ES-I3 (cell line): ENCODE data around the gene ERICH2.

Experiments used
- H3K36me3 ChIP-seq: 2 replicates; pipeline ENCODE4 v1.6.1; 2013; ENCODE audit warnings: mild to moderate bottlenecking, low read length, control low read depth, moderate library complexity; ENCODE audit not compliant: insufficient read depth
- H3K4me1 ChIP-seq: 2 replicates; pipeline ENCODE4 v1.6.1; 2013; ENCODE audit warnings: mild to moderate bottlenecking, control low read depth, low read length; ENCODE audit not compliant: insufficient read depth
- H3K9ac ChIP-seq: 2 replicates; pipeline ENCODE4 v1.6.1; 2013; ENCODE audit warnings: low read depth, mild to moderate bottlenecking, low read length, moderate library complexity
- H3K9me3 ChIP-seq: 2 replicates; pipeline ENCODE4 v1.6.1; 2013; ENCODE audit warnings: mild to moderate bottlenecking, low read length, moderate library complexity; ENCODE audit not compliant: control insufficient read depth, insufficient read depth

The ERICH2 gene

DNA sequence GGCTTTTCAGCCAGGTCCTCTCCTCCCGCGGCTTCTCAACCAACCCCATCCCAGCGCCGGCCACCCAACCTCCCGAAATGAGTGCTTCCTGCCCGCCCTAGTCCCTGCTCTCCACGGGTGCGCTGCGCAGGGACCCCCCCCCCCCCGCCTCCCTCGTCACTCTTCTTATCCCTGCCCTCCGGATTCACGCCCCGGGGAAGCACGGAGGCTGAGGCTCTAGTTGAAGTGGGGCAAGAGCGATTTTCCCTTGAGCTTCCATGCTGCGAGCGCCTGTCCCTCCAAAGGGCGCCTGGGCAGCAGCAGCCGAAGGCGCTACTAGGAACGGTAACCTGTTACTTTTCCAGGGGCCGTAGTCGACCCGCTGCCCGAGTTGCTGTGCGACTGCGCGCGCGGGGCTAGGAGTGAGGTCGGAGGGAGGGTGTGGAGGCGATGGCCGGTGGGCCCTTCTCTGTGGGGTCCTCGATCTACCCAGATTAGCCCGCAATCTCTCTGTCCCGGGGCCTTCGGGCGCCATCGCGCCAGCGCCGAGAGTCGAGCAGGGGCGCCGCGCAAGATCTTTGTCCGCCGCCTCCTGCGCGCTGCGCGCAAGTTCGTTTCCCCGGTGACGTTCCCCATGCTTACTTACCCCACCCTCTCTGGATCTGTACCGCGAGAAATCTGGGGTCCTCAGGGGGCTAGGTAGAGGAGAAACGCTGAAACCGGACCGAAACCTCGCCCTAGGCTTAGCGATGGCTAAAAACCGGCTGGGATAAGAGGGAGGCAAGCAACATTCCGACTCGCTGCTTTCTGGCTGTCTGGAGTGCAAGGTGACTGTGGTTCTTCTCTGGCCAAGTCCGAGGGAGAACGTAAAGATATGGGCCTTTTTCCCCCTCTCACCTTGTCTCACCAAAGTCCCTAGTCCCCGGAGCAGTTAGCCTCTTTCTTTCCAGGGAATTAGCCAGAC is 47.2 kb downstream of the ERICH2 start:
- peak overlapping the region; percentile 83 for H3K9ac ChIP-seq
- no peaks in the 10 kb centered on the region for H3K9me3 ChIP-seq
- H3K4me1 ChIP-seq: 0 out of 2 replicates have a peak, but pooled peaks cover 6% of the 10 kb centered on the region
- H3K36me3 ChIP-seq: no peaks in the 10 kb centered on the region

DNA sequence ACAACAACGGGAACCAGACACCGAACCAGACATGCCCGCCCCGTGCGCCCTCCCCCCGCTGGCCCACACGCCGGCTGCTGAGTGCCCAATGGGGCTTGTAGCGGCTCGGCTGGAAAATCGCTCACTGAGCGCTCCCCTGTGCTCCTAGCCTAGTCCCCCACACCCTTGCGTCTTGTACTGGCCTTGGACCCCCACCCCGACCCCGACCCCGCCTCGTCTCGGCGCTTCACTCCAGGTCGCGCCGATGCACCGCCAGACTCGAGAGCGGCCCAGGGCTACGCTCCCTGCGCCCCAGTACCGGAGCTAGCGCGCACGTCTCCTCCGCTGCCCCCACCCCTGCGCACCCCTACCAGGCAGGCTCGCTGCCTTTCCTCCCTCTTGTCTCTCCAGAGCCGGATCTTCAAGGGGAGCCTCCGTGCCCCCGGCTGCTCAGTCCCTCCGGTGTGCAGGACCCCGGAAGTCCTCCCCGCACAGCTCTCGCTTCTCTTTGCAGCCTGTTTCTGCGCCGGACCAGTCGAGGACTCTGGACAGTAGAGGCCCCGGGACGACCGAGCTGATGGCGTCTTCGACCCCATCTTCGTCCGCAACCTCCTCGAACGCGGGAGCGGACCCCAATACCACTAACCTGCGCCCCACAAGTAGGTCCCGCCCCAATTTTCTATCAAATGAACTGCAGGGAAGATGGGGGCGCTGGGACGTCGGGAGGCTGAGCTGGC is 48.0 kb downstream of the ERICH2 start:
- Histone ChIP-seq H3K9me3 (no peaks in the 10 kb centered on the region), H3K4me1 (0 out of 2 replicates have a peak, but pooled peaks cover 6% of the 10 kb centered on the region), H3K36me3 (no peaks in the 10 kb centered on the region), H3K9ac (peak overlapping the region; percentile 83)

GRCh38 chr2:170818752-170819470 is 48.7 kb downstream of the ERICH2 start:
- Histone ChIP-seq H3K9ac (peak overlapping the region; percentile 83; the same call in 1 of the 2 replicates), H3K9me3 (no peaks in the 10 kb centered on the region), H3K4me1 (0 out of 2 replicates have a peak, but pooled peaks cover 6% of the 10 kb centered on the region), H3K36me3 (no peaks in the 10 kb centered on the region)

- Histone ChIP-seq H3K9ac (no peak overlapping the region), H3K4me1 (0 out of 2 replicates have a peak, but pooled peaks cover 6% of the 10 kb centered on the region), H3K36me3 (no peaks in the 10 kb centered on the region), H3K9me3 (no peaks in the 10 kb centered on the region)
These were observed 49.8 kb downstream of the ERICH2 start for GRCh38 chr2:170819680-170820664.

DNA sequence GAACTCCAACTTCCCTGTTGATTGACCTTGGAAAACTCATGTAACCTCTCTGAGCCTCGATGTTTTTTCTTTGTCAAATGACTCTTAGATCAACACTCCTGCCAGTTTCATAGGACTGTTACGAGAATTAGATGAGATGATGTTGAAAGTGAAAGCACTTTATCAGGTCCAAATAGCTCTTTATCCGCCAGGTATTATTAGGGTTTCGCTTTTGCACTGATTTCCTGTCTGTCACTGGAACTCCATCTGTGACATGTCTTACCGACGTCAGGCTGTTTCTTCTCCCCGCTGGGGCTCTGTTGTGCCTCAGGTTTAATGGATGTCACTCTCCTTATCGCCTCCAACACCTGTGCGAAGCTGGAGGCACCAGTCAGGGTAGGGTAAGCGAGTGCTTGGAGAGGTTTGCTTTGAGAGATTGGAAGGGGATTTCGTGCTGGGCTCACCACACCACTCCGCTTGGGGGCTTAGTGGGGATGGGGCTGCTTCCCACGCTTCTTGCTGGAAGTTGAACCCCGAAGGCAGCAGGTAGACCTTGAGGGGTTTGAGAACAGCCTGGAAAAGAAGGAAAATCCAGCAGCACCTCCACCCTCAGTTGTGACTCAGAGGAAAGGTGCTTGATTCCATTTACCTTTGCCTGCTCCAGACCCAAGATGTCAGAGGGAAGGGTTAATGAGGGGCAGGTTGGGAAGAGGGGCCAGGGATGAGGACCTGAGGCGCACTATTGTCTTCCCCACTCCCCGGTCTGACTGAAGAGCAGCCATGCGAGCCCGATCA is 50.8 kb downstream of the ERICH2 start:
- Histone ChIP-seq H3K4me1 (0 out of 2 replicates have a peak, but pooled peaks cover 6% of the 10 kb centered on the region), H3K36me3 (no peaks in the 10 kb centered on the region), H3K9me3 (no peaks in the 10 kb centered on the region), H3K9ac (peak overlapping the region; percentile 17; the same call in 1 of the 2 replicates)

DNA sequence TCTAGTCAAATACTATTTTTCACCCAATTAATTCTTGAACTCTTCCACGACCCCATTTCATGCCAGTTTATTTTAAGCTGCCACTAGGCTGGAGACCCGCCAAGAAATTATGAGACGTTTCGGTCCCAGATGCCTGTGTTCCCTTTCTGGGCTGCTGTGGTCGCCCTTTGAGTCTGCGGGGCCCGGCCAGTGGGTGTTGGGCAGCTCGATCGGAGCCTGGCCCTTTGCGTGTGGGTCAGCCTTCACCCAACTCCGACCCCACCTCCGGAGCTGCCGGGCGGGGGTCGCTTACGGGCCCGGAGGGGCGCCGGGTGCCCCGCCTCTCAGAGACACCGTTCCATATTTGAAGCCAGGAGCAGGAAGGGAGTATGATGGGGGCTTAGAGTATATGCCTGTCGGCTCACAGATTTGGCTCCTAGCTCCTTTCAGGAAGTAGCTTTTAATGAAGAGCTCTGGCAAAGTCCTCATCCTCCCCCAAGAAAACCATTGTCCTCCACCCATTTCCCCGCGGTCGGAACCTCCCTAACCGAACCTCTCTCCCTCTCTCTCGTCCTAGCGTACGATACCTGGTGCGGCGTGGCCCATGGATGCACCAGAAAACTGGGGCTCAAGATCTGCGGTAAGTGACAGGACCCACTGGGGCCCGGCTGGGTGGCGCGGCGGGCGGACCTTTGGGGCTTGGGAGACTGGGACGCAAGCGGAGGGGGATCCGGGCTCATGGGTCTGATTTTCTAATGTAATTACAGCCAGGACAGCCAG is 51.5 kb downstream of the ERICH2 start:
- no peaks in the 10 kb centered on the region for H3K36me3 ChIP-seq
- no peaks in the 10 kb centered on the region for H3K9me3 ChIP-seq
- 0 out of 2 replicates have a peak, but pooled peaks cover 6% of the 10 kb centered on the region for H3K4me1 ChIP-seq
- H3K9ac ChIP-seq: peak overlapping the region; percentile 72; the same call in 1 of the 2 replicates

DNA sequence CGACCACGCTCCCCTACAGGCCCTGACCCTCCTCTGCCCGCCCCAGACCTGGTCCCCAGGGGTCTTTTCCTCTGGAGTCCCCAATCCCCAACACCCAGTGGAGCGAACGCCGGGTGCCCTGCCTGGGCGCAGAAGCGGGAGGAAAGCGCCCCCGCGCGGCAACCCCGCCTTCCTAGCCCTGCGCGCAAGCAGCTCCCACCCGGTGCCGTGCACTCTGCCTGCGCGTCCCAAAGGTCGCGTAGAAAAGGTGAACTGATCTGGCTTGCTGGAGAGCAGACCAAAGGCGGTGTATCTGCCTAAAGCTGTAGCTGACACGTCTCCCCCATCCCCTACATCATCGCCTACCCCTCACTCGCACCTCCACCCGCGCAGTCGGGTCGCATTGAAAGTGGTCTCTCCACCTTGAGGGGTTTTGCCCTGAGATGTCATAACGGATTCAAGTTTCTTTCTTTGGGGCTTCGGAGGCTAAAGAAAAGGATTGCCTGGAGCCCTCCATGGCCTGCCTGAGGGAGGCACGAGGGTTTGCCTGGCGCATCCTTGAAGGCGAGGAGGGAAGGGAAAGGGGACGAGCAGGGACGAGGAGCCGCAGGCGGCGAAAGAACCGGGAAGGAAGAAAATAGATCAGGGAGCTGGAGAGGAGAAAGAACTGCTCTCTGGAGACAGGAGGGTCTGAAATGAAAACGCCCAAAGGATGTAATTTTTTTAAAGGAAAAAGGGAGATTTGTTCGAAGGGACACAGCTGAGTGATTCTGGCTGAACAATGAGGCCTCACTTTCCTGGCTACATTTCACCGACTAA is 52.3 kb downstream of the ERICH2 start:
- Histone ChIP-seq H3K4me1 (0 out of 2 replicates have a peak, but pooled peaks cover 6% of the 10 kb centered on the region), H3K36me3 (no peaks in the 10 kb centered on the region), H3K9me3 (no peaks in the 10 kb centered on the region), H3K9ac (peak overlapping the region; percentile 72)

DNA sequence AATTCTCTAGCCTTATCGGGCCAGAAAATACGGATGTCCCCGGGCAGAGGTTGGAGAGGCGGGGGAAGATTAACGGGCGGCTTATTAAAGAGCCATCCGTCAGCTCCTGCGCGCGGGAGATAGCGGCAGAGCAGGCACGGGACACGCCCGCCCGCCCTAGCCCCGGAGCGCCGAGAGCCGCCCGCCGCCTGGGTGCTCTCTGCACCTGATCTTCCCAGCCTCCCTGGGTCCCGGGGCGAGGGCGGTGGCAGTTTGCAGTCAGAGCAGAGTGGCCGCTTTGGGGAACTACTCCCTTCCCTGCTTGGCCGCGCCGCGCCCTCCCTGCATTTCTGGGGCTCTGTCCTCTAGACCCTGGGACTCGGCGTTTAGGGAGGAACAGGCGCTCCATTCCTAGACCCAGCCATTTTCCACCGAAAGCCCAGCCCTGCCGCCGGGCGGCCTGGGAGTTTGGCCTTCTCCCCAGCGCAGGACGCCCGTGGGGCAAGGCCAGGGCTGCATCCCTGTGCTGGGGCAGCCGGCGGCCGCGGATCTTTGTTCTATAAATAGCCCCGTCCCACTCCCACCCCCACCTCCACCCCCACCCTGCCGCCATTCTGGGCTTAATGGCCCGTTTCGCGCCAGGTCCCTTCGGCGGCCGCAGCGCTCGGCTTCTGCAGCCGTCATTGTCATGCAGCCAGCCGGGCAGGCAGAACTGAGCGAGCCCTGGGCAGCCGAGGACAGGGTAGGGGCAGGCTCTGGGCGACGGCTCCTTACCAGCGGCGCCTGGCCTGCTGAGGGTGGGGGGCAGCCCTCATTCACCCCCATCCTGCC is 53.1 kb downstream of the ERICH2 start:
- no peaks in the 10 kb centered on the region for H3K9me3 ChIP-seq
- no peaks in the 10 kb centered on the region for H3K36me3 ChIP-seq
- peak overlapping the region; percentile 72 for H3K9ac ChIP-seq
- H3K4me1 ChIP-seq: 0 out of 2 replicates have a peak, but pooled peaks cover 6% of the 10 kb centered on the region

DNA sequence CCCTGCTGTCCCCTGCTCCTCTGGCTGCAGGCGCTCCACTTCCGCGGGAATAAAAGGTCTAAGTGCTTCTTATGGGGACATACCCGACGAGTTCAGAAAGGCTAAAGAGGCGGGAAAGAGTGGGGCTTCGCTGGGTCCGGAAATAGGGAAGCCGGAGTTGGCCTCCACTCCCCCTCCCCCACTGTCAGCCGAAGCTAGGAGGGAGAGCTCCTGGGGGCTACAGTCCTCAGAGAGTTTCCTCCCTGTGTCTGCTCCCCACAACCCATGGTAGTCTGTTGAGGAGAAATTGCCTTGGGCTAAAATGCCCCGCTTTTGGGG is 53.7 kb downstream of the ERICH2 start:
- Histone ChIP-seq H3K36me3 (no peaks in the 10 kb centered on the region), H3K4me1 (0 out of 2 replicates have a peak, but pooled peaks cover 6% of the 10 kb centered on the region), H3K9me3 (no peaks in the 10 kb centered on the region), H3K9ac (peak overlapping the region; percentile 72; the same call in 1 of the 2 replicates)

- no peaks in the 10 kb centered on the region for H3K9me3 ChIP-seq
- H3K36me3 ChIP-seq: no peaks in the 10 kb centered on the region
- no peak overlapping the region for H3K9ac ChIP-seq
- 0 out of 2 replicates have a peak, but pooled peaks cover 6% of the 10 kb centered on the region for H3K4me1 ChIP-seq
These were observed 54.4 kb downstream of the ERICH2 start for GRCh38 chr2:170824526-170825015.
